ENCODE data around the gene KLHL40.

KLHL40 gene

DNA sequence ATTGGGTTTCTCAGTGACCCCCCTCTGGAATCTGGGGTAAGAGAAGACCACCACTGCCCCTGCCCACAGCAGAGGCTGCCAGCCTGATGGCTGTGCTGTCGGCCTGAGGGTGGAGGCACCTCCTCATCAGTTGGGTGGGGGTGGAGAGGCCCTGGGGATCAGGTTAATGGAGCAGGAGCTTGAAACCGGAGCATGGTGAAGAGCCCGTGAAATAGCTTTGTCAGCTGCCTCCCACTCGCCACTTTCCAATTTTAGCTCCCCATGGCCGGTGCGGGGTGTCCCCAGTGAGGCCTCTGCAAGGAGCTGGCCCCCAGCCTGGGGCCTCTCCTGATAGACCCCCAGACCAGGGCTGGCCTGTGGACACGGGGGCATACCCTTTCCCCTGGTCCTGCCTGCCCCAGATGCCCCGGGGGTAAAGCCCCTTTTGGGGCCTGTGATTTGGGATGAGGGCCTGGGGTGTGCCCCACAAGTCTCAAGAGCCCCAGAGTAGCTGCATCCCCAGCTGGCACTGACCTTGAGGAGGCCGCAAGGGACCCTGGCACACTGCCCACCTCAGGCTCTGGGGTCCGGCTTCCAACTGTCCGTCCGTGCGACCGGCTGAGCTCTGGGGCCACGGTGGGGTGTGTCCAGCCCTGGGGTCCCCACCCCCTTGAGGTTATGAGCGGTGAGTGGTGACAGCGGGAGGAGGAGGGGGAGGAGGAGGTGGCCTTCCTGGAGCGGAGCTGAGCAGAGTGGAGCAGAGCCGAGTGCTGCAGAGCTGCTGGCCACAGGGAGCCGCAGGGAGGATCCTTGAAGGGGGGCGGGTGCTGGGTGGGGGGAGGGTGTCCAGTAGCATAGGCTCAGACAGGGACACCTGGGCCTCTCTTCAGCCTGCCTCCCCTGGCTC, 17.0 kb downstream of the KLHL40 start, which contains the start of gene HHATL:
HHATL (minus strand) TSS at position 733 of the 886 bp plus-strand sequence. CDS start 1,972 bp downstream, outside the sequence.
- Mint-ChIP-seq H3K27ac (no peak within 1 kb of the TSS), H3K4me3 (no peak within 1 kb of the TSS), H3K36me3 (ENCODE audit: low read depth) (no peaks in the 10 kb centered on the region), H3K27me3 (ENCODE audit: low read depth, poor library complexity) (peaks cover 21% of the 10 kb centered on the region), H3K4me1 (peaks cover 6% of the 10 kb centered on the region), H3K9me3 (no peaks in the 10 kb centered on the region)
- TF ChIP-seq, protein P1, sequence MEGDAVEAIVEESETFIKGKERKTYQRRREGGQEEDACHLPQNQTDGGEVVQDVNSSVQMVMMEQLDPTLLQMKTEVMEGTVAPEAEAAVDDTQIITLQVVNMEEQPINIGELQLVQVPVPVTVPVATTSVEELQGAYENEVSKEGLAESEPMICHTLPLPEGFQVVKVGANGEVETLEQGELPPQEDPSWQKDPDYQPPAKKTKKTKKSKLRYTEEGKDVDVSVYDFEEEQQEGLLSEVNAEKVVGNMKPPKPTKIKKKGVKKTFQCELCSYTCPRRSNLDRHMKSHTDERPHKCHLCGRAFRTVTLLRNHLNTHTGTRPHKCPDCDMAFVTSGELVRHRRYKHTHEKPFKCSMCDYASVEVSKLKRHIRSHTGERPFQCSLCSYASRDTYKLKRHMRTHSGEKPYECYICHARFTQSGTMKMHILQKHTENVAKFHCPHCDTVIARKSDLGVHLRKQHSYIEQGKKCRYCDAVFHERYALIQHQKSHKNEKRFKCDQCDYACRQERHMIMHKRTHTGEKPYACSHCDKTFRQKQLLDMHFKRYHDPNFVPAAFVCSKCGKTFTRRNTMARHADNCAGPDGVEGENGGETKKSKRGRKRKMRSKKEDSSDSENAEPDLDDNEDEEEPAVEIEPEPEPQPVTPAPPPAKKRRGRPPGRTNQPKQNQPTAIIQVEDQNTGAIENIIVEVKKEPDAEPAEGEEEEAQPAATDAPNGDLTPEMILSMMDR (IDR thresholded peaks at IDR 0.05) = no peak
- no peak for DNase-seq

DNA sequence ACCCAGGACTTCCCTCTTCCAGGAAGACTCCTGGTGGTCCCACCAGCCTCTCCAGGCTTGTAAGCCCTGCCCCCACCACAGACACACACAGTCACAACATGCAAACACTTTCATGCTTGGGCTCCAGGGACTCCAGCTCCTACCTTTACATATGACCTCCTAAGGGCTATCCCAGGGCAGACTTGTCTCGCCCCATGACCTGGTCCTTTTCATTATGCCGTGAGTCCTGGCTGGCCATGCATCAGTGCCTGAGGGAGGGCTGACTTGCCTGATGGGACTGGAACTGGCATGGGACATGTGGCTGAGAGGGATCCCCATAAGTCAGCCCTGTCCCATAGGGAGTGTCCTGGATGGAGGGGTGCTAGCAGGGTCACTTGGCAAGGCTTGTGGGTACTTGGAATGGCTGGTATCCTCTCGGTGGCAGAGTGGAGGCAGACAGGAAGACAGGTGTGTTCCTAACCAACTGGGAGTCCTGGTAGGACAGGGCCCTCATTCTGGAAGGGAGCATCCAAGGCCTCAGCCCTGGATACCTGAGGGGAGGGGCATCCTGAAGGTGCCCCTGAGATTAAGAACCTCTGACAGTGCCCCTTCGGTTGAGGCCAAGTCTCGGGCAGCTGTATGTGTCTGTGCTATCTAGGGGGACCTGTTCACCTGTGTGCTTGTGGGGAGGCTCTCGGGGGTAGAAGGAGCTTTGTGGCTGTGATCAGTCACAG, 17.8 kb downstream of the KLHL40 start:
- DNase-seq = no peak
- Mint-ChIP-seq H3K27ac (no peak overlapping the region), H3K36me3 (ENCODE audit: low read depth) (no peaks in the 10 kb centered on the region), H3K27me3 (ENCODE audit: low read depth, poor library complexity) (peaks cover 21% of the 10 kb centered on the region), H3K4me1 (peaks cover 6% of the 10 kb centered on the region), H3K4me3 (no peak overlapping the region), H3K9me3 (no peaks in the 10 kb centered on the region)
- TF ChIP-seq, protein P1 (IDR thresholded peaks at IDR 0.05) = no peak

DNA sequence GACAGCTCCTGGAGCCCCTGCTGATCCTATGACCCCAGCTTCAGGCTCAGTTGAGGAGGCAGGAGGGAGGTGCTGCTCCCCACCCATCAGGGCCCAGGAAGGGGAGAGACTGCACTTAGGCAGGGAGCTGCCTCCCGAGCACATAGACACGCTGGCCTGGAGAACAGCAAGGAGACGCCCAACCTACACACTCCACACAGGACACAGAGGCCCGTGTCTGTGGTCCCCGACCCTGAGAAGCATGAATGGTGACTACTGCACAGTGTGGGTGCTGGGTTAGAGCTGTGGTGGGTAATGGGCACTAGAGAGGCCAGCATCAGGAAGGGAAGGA, 18.3 kb downstream of the KLHL40 start:
- Mint-ChIP-seq H3K27ac (no peak overlapping the region), H3K4me3 (no peak overlapping the region), H3K27me3 (ENCODE audit: low read depth, poor library complexity) (peaks cover 21% of the 10 kb centered on the region), H3K4me1 (peaks cover 6% of the 10 kb centered on the region), H3K9me3 (no peaks in the 10 kb centered on the region), H3K36me3 (ENCODE audit: low read depth) (no peaks in the 10 kb centered on the region)
- no peak for DNase-seq
- TF ChIP-seq, protein P1 (IDR thresholded peaks at IDR 0.05) = no peak

DNA sequence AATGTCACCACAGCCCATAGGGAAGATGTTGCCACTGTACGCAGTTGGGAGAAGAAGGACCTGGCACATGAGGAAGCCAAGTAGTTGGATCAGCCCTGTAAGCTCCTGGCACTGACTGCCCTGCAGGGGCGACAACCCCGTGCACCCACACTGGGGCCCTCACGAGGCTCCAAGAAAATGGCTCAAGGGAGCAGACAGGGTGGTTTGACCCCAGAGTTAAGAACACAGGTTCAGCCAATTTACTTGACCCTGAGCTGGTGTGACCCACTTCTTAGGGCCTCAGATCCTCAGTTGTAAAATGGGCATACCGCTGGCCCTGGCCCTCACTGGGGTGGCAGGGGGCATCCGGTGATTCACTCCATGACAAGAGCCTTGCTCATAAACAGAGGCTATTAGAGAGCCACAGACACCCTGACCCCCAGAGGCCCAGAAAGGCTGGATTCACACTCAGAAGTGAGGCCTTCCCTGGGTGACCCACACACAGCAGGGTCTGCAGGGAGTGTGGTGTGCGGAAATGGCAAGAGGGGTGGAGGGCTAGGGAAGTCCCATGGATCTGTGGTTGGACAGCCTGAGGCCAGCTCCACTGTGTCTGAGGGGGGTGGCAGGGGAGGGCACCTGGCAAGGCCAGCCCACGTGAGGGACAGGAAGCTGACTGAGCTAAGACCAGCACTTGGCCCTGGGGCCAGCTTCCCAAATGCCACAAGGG, 19.0 kb downstream of the KLHL40 start:
- TF ChIP-seq, protein P1 (IDR thresholded peaks at IDR 0.05) = no peak
- no peak for DNase-seq
- Mint-ChIP-seq H3K9me3 (no peaks in the 10 kb centered on the region), H3K27me3 (ENCODE audit: low read depth, poor library complexity) (peaks cover 24% of the 10 kb centered on the region), H3K36me3 (ENCODE audit: low read depth) (no peaks in the 10 kb centered on the region), H3K4me3 (no peak overlapping the region), H3K4me1 (peaks cover 6% of the 10 kb centered on the region), H3K27ac (no peak overlapping the region)

DNA sequence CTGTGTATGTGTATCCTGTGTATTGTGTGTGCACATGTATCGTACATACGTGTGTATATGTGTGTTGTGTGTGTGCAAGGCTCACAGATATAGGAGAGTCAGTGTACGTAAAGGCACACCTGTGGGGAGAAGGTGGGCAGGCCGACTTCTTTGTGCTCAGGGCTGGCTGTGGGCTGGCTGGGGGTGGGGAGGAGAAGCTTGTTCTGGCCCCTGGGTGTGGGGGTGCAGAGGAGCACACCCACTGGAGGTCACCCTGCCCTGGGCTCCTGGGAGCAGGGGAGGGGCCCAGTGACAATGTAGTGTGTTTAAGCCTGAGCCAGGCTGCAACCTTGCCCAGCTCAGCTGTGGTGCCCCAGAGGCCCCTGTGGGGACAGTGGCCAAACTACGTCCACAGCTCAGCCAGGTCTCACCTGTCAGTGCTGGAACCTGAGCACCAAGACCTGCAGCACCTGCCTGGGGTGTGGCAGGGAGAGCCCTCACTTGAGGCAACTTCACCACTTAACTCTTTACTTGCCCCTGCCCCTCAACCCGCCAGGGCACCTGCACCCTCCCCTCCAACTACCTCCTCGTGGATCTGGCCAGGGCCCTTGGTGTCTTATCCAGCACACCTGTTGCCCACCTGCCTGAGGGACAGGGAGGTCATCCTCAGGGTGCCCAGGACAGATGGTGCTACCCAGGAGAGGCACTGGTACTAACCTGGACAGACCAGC, 19.9 kb downstream of the KLHL40 start:
- Mint-ChIP-seq H3K36me3 (ENCODE audit: low read depth) (no peaks in the 10 kb centered on the region), H3K4me1 (peaks cover 6% of the 10 kb centered on the region), H3K27ac (no peak overlapping the region), H3K4me3 (no peak overlapping the region), H3K9me3 (no peaks in the 10 kb centered on the region), H3K27me3 (ENCODE audit: low read depth, poor library complexity) (peaks cover 21% of the 10 kb centered on the region)
- TF ChIP-seq, protein P1 (IDR thresholded peaks at IDR 0.05) = no peak
- no peak for DNase-seq

Measured in nephron progenitor cell (in vitro differentiated cells).